Vagina (tissue), 2 donors: ENCODE measurements around the gene TEX2.

Source experiments
- CTCF ChIP-seq, 3 experiments: fragments of 450-650 bp in 2 of 3; fragments of 200-600 bp in 1 of 3; sonication (generic) in 1 of 3; IDR thresholded peaks; one replicate each; pipeline ENCODE4 v1.5.1; 2017 to 2019; ENCODE audit warnings: antibody characterized with exemption in 3 of 3, mild to moderate bottlenecking in 2 of 3, moderate library complexity in 2 of 3
- POLR2A ChIP-seq, 2 donors: fragments of 450-650 bp; IDR thresholded peaks; one replicate each; pipeline ENCODE4 v1.6.1; 2017; ENCODE audit warnings: antibody characterized with exemption in 2 of 2, mild to moderate bottlenecking in 2 of 2, moderate library complexity in 2 of 2
- POLR2AphosphoS5 ChIP-seq, 2 donors: sonication (generic); formaldehyde crosslinking; IDR thresholded peaks; one replicate each; pipeline ENCODE4 v1.9.0; 2017; ENCODE audit warnings: antibody characterized with exemption in 2 of 2, mild to moderate bottlenecking in 2 of 2, low read depth in 1 of 2; ENCODE audit not compliant: insufficient read depth in 1 of 2

DNA sequence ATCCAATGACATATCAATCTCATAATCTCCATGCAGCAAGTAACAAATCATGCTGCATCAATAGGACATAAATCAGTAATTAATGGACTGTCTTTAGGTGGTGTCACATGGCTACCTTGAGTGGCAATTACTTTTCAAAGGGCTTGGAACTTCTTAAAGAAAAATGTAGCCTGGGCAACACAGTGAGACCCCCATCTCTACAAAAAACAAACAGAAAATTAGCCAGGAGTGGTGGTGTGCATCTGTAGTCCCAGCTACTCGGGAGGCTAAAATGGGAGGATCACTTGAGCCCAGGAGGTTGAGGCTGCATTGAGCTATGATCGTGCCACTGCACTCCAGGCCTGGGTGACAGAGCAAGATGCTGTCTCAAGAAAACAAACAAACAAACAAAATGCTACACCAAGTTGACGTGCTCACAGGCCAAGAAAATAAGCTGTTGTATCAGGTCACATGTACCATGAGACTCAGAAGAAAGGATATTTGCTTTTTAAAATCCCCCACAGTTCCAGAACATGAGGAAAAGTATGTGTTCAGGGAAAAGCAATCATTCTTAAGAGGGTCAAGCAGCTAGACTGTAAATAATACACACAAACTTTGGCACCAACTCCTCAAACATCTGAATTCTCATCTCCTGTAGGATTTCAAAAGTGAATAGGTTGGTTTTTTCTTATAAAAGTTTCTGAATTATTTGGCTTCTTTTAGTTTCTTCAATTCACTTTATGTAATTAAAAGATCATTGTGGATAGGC is 109.3 kb downstream of the TEX2 start:
- TF ChIP-seq CTCF (IDR thresholded peaks at IDR 0.05) (no peak), POLR2AphosphoS5 (IDR thresholded peaks at IDR 0.05; ENCODE audit: insufficient read depth in 1 of 2, low read depth in 1 of 2) (no peak), POLR2A (IDR thresholded peaks at IDR 0.05) (no peak)
